ENCODE results near the gene CHD5.

CHD5 gene

DNA sequence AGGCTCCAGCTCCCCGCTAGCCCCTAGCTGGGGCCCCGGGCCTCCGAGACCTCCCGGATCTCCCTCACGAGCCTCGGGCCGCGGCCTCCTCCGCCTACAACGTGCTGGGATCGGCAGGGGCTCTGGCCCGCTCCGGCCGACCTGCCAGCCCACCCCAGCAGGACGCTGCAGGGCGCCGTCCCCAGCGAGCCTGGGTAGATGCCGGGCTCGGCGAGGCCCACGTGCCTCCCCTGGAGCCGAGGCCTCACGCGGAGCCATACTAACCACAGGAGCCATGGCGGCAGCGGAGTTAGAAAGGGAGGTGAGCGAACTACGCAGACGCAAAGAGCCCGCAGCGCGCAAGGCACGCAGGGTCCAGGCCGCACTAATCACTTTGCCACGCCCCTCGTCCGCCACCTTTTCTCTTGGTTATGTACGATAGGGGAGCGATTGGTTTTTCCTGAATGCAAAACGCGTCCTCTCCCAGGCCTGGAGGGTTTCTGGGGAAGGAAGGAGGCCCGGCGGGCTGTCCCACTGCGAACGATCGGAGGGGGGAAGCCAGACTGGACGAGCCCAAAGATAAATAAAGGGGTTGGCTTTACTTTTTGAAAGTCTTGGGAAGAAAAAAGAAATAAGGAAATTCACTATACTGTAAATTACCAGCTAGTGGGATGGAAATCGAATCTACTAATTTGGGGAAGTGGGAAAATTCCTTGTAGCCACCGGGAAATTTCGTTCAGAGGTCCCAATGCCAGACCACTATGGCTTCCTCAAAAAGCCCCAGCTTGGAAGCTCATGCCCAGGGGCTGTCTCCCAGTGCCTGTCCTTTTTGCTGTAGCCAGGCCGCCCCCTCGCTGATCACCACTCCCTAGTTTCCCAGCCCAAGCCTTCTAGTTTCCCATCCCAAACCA, 19.4 kb upstream of the CHD5 start, which contains the start of gene RPL22:
RPL22 (minus strand) TSS at position 298 of the 890 bp plus-strand sequence; CDS start at position 276, 22 bp downstream.
- intact Hi-C loops (cut with DNase I; ENCODE audit: low total_unique reads) = loop anchor here (2.0 to 5.0 kb wide), 2 partner anchors 38 to 193 kb away; partner anchors contain the start of genes ACOT7 and ICMT
- Histone ChIP-seq H3K27me3 (no peaks in the 10 kb centered on the region), H3K27ac (peak within 1 kb of the TSS; percentile 71 to 84), H3K36me3 (peaks cover 17 to 30% (median 28%) of the 10 kb centered on the region in 3 donors), H3K4me1 (peaks cover 0 to 31% (median 21%) of the 10 kb centered on the region in 4 donors), H3K9me3 (no peaks in the 10 kb centered on the region), H3K4me3 (peak within 1 kb of the TSS; percentile 92 to 97)
- TF ChIP-seq, protein P1, sequence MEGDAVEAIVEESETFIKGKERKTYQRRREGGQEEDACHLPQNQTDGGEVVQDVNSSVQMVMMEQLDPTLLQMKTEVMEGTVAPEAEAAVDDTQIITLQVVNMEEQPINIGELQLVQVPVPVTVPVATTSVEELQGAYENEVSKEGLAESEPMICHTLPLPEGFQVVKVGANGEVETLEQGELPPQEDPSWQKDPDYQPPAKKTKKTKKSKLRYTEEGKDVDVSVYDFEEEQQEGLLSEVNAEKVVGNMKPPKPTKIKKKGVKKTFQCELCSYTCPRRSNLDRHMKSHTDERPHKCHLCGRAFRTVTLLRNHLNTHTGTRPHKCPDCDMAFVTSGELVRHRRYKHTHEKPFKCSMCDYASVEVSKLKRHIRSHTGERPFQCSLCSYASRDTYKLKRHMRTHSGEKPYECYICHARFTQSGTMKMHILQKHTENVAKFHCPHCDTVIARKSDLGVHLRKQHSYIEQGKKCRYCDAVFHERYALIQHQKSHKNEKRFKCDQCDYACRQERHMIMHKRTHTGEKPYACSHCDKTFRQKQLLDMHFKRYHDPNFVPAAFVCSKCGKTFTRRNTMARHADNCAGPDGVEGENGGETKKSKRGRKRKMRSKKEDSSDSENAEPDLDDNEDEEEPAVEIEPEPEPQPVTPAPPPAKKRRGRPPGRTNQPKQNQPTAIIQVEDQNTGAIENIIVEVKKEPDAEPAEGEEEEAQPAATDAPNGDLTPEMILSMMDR (IDR thresholded peaks at IDR 0.05) = no peak
- peak; percentile 99 for DNase-seq

DNA sequence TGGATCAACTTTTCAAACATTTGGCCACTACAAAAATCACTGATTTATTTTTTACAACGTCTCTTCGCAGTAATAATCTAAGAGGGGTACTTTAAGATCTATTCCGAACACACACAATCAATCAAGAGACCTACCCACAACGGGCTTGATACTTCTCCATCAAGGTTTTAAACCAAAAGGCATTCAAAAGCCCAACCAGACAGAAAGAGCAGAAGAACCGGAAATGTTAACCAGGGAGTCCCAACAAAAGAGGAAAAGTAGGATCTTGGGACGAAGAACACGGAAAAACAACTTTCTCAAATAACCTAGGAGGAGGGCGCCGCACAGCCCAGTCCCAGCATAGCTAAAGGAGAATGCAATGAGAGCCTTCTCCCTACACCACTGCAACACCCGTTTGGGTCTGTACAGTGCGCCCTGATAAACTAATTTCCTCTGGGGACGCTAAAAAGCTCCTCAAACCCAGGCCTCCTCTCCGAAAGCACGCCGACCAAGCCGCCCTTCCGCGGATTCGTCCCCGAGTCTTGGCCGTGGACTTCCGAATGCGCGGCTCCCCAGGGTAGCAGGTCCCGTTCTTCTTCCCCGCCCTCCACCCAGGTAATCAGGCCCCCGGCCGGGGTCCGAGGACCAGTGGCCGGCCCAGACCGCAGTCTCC, 18.7 kb upstream of the CHD5 start:
- Histone ChIP-seq H3K9me3 (no peaks in the 10 kb centered on the region), H3K27ac (peak overlapping the region; percentile 71 to 84), H3K4me3 (peak overlapping the region; percentile 92 to 97), H3K27me3 (no peaks in the 10 kb centered on the region), H3K4me1 (peaks cover 0 to 29% (median 21%) of the 10 kb centered on the region in 4 donors), H3K36me3 (peaks cover 25 to 38% (median 36%) of the 10 kb centered on the region in 3 donors)
- intact Hi-C loops (cut with DNase I; ENCODE audit: low total_unique reads) = loop anchor here (2.0 to 5.0 kb wide), 2 partner anchors 39 to 194 kb away; partner anchors contain the start of genes ACOT7 and ICMT
- TF ChIP-seq, protein P1 (IDR thresholded peaks at IDR 0.05) = no peak
- DNase-seq = no peak

DNA sequence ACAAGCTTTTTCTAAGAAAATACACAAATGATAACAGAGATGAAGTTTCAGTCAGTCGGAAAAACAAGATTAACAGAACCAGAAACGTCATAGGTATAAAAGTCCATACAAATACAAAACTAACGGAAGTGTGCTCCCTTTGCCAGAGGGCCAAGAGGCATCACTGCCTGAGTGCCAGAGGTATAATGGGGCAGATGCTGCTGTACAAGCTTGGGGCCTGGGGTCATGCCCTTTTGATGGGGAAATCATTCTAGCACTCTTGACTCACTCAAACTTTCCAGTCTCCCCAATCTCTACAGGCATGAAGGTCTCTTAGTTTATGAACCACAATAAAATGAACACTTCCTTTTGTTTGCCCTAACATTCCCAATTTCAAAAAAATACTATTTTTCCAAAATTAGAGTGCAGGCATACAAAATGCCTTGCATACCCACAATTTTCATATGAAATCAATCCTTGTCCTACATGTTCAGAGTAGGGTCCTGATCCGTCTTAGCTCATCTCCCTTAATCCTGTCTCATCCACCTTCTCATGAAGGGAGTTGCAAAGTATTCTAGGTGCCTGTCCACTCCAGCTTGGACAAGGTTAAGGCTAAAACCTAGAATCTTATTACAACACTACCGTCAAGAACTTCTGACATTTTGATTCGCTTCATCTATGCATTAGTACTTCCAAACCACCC, 17.8 kb upstream of the CHD5 start:
- H3K4me3 ChIP-seq = peak overlapping the region; percentile 92 to 97
- peaks cover 0 to 29% (median 21%) of the 10 kb centered on the region in 4 donors for H3K4me1 ChIP-seq
- intact Hi-C loops (cut with DNase I; ENCODE audit: low total_unique reads) = loop anchor here (2.0 to 5.0 kb wide), 2 partner anchors 39 to 195 kb away; partner anchors contain the start of genes ACOT7 and ICMT

DNA sequence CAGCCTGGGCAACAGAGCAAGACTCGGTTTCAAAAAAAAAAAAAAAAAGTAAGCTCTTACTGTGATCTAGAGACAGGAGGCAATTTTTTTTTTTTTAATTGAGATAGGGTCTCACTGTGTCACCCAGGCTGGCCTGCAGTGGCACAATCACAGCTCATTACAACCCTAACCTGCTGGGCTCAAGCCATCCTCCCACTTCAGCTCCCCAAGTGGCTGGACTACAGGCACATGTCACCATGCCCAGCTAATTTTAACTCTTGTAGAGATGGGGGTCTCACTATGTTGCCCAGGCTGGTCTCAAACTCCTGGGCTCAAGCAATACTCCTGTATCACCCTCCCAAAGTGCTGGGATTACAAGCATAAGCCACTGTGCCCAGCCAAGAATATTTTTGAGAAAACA, 11.8 kb upstream of the CHD5 start:
- Histone ChIP-seq H3K9me3 (no peaks in the 10 kb centered on the region), H3K36me3 (peaks cover 69 to 96% (median 86%) of the 10 kb centered on the region in 3 donors), H3K4me3 (no peak overlapping the region), H3K27me3 (no peaks in the 10 kb centered on the region), H3K4me1 (peaks cover 0 to 4% (median 2%) of the 10 kb centered on the region in 4 donors), H3K27ac (no peak overlapping the region)
- no peak for DNase-seq
- intact Hi-C loops (cut with DNase I; ENCODE audit: low total_unique reads) = no loop called here
- TF ChIP-seq, protein P1 (IDR thresholded peaks at IDR 0.05) = no peak

More for the DNA sequence above, 17.8 kb upstream of the CHD5 start:
- Histone ChIP-seq H3K36me3 (peaks cover 33 to 47% (median 45%) of the 10 kb centered on the region in 3 donors), H3K27ac (peak overlapping the region in 1 of 2 donors; percentile 84), H3K9me3 (no peaks in the 10 kb centered on the region), H3K27me3 (no peaks in the 10 kb centered on the region)
- TF ChIP-seq, protein P1 (IDR thresholded peaks at IDR 0.05) = no peak
- DNase-seq = no peak

DNA sequence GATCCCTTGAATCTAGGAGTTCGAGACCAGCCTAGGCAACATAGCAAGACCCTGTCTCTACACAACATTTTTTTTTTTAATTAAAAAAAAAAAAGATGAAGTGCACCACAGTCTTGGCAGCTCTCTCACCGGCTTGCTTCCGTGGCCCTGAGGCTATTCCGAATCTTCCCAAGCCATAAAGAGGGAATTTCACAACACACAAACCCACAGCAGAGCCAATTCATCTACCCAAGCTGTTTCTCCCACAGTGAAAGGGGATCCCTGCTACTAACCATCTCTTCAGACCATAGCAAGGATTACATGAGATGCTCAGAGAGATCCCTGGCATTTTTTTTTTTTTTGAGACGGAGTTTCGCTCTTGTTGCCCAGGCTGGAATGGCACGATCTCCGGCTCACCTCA, 8.3 kb upstream of the CHD5 start:
- DNase-seq = no peak
- Histone ChIP-seq H3K9me3 (no peaks in the 10 kb centered on the region), H3K4me1 (peaks cover 0 to 6% (median 0%) of the 10 kb centered on the region in 4 donors), H3K27me3 (no peaks in the 10 kb centered on the region), H3K27ac (no peak overlapping the region), H3K36me3 (peaks cover 45 to 76% (median 55%) of the 10 kb centered on the region in 3 donors), H3K4me3 (no peak overlapping the region)
- TF ChIP-seq, protein P1 (IDR thresholded peaks at IDR 0.05) = no peak
- intact Hi-C loops (cut with DNase I; ENCODE audit: low total_unique reads) = no loop called here

Data from tibial artery (tissue), 4 donors.